GM18517 (cell line): Measurements from ENCODE around the gene FAM81B.

Source experiments
- ATAC-seq: cut with Tn5 transposase; IDR thresholded peaks from one replicate; pipeline ENCODE4 v1.9.1; 2021; ENCODE audit warnings: mild to moderate bottlenecking, moderate library complexity; ENCODE audit not compliant: unreplicated experiment

The FAM81B gene

GRCh38 chr5:95460665-95461064 lies 69.5 kb downstream of the FAM81B start:
- no peak for ATAC-seq

GRCh38 chr5:95471487-95471886 lies 80.3 kb downstream of the FAM81B start:
- ATAC-seq, result no peak

- ATAC-seq, result no peak
Measured at GRCh38 chr5:95471942-95472341, 80.8 kb downstream of the FAM81B start.

DNA sequence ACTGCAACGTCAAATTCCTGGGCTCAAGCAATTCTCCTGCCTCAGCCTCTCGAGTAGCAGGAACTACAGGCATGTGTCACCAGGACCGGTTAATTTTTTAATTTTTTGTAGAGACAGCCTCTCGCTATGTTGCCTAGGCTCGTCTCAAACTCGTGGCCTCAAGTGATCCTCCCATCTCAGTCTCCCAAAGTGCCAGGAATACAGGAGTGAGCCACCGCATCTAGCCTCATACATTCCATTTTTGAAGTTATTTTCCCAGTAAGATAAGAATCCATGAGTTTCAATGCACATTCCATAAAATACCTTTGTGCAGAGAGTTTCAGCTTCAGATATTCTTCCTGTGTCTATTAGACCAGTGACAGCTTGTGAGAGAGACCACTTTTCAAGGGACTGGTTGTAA lies 93.3 kb downstream of the FAM81B start:
- no peak for ATAC-seq

GRCh38 chr5:95486191-95486590 lies 95.0 kb downstream of the FAM81B start:
- ATAC-seq, result no peak

DNA sequence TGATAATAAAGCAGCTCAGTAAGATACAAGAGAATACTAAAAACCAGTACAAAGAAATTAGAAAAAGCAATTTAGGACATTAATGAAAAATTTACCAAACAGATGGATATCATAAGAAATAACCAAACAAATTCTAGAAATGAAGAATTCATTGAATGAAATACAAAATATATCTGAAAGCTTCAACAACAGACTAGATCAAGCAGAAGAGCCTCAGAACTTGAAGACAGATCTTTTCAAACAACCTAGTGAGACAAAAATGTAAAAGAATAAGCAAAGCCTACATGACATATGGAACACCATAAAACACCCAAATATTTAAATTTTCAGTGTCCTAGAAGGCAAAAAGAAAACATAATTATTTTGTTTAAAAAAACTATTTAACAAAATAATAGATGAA lies 96.7 kb downstream of the FAM81B start:
- ATAC-seq, result no peak
